Muscle layer of duodenum (tissue), 2 donors: Measurements from ENCODE around the gene NAB2.

Experiments
- H3K27ac ChIP-seq: one replicate; pipeline ENCODE4 v1.7.0; 2013; ENCODE audit warnings: mild to moderate bottlenecking, low read length
- H3K27me3 ChIP-seq: one replicate; pipeline ENCODE4 v1.7.0; 2013; ENCODE audit warnings: low read depth, mild to moderate bottlenecking, control low read depth, low read length
- H3K36me3 ChIP-seq, 2 donors: one replicate each; pipeline ENCODE4 v1.7.0; 2013; ENCODE audit warnings: low read length in 2 of 2, control low read depth in 1 of 2, mild to moderate bottlenecking in 1 of 2; ENCODE audit not compliant: insufficient read depth in 2 of 2, control insufficient read depth in 1 of 2
- H3K4me1 ChIP-seq, 2 donors: one replicate each; pipeline ENCODE4 v1.7.0; 2013; ENCODE audit warnings: low read length in 2 of 2, mild to moderate bottlenecking in 2 of 2, control low read depth in 1 of 2, moderate library complexity in 1 of 2; ENCODE audit not compliant: insufficient read depth in 2 of 2, control insufficient read depth in 1 of 2
- H3K4me3 ChIP-seq, 2 donors: one replicate each; pipeline ENCODE4 v1.7.0; 2013; ENCODE audit warnings: low read length in 2 of 2, low read depth in 1 of 2, mild to moderate bottlenecking in 1 of 2
- H3K9me3 ChIP-seq, 2 donors: one replicate each; pipeline ENCODE4 v1.7.0; 2013; ENCODE audit warnings: low read length in 2 of 2, control low read depth in 1 of 2, mild to moderate bottlenecking in 1 of 2; ENCODE audit not compliant: control insufficient read depth in 1 of 2
- donor health status: healthy.

Gene NAB2

DNA sequence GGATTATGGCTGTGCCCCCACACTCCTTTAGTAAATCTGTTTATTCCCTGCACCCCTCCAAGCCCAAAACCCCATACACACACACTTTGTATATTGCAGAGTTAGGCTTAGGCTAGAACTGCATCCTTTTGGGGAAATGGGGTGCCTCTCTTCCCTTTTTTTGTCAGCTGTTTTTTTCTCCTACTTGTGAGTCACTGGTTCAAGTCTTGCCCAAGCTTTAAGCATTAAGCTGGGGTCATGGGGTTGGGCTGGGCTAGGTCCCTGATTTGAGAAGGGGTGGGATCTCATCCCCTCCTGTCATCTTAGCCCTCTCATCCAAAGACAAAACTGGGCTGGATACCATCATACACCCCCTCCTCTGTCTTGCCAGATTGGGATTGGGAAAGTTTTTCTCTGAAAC, 41.0 kb downstream of the NAB2 start:
- Histone ChIP-seq H3K9me3 (no peaks in the 10 kb centered on the region), H3K4me1 (peaks cover 32 to 54% of the 10 kb centered on the region in 2 donors), H3K4me3 (peak overlapping the region; percentile 70 to 87), H3K27me3 (no peaks in the 10 kb centered on the region), H3K27ac (peak overlapping the region; percentile 71), H3K36me3 (peaks cover 0 to 9% of the 10 kb centered on the region in 2 donors)

GRCh38 chr12:57130941-57131340, 42.0 kb downstream of the NAB2 start:
- H3K27me3 ChIP-seq, result no peaks in the 10 kb centered on the region
- H3K27ac ChIP-seq, result peak overlapping the region; percentile 71
- H3K36me3 ChIP-seq, result peaks cover 0 to 9% of the 10 kb centered on the region in 2 donors
- H3K9me3 ChIP-seq, result no peaks in the 10 kb centered on the region
- peaks cover 36 to 63% of the 10 kb centered on the region in 2 donors for H3K4me1 ChIP-seq
- peak overlapping the region; percentile 70 to 87 for H3K4me3 ChIP-seq

- peaks cover 0 to 9% of the 10 kb centered on the region in 2 donors for H3K36me3 ChIP-seq
- H3K27me3 ChIP-seq, result no peaks in the 10 kb centered on the region
- H3K4me1 ChIP-seq, result peaks cover 31 to 69% of the 10 kb centered on the region in 2 donors
- H3K4me3 ChIP-seq, result peak overlapping the region; percentile 70 to 87
- H3K9me3 ChIP-seq, result no peaks in the 10 kb centered on the region
- peak overlapping the region; percentile 71 for H3K27ac ChIP-seq
Measured at GRCh38 chr12:57131896-57132744, 43.2 kb downstream of the NAB2 start.

DNA sequence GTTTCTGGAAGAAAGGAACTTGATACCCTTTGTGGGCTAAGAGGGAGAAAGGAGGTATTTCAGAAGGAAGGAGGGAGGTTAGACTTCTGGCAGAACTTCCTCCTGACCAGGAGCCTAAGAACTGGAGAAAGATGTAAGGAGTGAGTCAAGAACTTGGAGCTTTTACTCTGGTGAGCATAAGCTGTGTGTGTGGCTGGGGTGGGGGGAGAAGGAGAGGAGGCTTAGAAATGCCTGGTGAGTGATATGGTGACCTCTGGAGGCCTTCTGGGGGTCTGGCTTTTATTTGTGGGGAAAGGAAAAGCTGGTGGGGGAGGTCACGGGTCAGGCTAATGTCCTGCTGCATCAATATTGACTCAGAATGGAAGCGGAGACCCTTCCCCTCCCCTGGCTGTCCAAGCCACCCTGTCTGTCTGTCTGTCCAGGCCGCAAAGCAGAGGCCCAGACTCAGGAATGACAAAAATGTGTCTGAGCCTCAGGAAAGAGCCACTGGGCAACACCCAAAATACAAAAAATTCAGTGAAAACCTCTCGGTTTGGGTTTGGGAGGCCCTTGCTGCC, 44.2 kb downstream of the NAB2 start:
- Histone ChIP-seq H3K9me3 (no peaks in the 10 kb centered on the region), H3K36me3 (peaks cover 0 to 6% of the 10 kb centered on the region in 2 donors), H3K4me3 (peak overlapping the region; percentile 12 to 87), H3K27me3 (no peaks in the 10 kb centered on the region), H3K27ac (peak overlapping the region; percentile 71), H3K4me1 (peaks cover 31 to 72% of the 10 kb centered on the region in 2 donors)

DNA sequence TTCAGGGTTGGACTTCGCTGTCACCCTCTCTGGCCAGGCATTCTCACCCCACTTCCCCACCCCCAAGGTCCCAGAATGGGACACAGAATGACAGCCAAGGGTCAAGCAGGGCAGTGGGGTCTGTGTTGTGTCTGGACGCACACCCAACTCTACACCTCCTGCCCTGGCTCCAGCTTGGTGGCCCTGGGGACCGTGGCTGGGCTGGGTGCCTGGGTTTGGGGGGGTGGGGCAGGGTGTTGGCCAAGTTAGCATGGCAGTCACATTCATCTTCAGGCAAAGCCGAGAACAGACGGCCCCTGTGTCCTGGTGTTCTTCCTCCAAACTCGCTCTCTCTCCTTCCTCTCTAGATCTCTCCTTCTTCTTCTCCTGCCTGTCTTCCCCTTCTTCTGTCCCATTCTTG, 45.0 kb downstream of the NAB2 start:
- H3K27me3 ChIP-seq, result no peaks in the 10 kb centered on the region
- no peaks in the 10 kb centered on the region for H3K9me3 ChIP-seq
- H3K4me1 ChIP-seq, result peaks cover 38 to 74% of the 10 kb centered on the region in 2 donors
- H3K36me3 ChIP-seq, result peaks cover 0 to 10% of the 10 kb centered on the region in 2 donors
- peak overlapping the region; percentile 69 for H3K27ac ChIP-seq
- no peak overlapping the region for H3K4me3 ChIP-seq

GRCh38 chr12:57134949-57135348, 46.0 kb downstream of the NAB2 start:
- peak overlapping the region; percentile 67 for H3K27ac ChIP-seq
- H3K4me3 ChIP-seq, result peak overlapping the region in 1 of 2 donors; percentile 21
- H3K27me3 ChIP-seq, result no peaks in the 10 kb centered on the region
- H3K36me3 ChIP-seq, result peaks cover 9 to 20% of the 10 kb centered on the region in 2 donors
- H3K9me3 ChIP-seq, result no peaks in the 10 kb centered on the region
- peaks cover 38 to 66% of the 10 kb centered on the region in 2 donors for H3K4me1 ChIP-seq

DNA sequence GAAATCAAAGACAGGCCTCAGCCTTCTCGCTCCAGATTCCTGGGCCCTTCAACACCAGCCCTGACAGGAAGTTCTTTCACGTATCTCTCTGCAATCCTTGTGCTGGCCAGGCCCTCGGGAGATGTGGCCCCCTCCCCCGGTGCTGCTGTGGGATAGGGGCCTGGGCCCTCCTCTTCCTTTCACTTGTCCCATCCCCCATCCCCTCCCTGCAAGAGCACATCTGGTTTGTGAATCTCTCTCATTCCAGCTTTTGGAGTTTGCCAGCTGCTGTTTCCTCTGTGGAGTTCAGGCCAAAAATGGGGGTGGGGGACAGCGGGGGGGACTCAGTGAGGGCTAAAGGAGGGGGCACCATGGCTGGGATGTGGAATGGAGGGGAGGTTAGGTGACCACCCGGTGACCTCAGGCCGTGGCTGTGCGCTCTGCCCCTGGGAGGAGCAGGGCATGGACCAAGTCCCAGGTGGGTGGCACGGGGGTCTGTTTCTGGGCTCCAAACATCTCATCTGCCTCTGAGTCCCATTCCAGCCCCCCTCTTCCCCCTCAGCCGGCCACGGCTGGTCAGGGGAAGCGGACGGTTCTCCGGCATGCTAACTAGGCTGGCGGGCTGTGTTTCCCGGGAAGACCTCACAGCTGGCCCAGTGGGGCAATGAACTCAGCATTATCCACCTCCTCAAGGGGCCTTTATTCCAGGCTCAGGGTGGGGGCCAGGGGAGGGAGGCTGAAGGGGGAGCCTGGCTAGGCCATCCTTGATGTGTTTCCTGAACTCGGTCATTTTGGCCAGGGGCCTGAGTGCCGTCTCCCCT, 46.8 kb downstream of the NAB2 start:
- Histone ChIP-seq H3K4me3 (peak overlapping the region; percentile 21 to 36), H3K27ac (peak overlapping the region; percentile 67), H3K9me3 (no peaks in the 10 kb centered on the region)

GRCh38 chr12:57138526-57139272, 49.8 kb downstream of the NAB2 start:
- Histone ChIP-seq H3K36me3 (peaks cover 28 to 48% of the 10 kb centered on the region in 2 donors), H3K4me3 (no peak overlapping the region), H3K9me3 (no peaks in the 10 kb centered on the region), H3K4me1 (peaks cover 12 to 42% of the 10 kb centered on the region in 2 donors), H3K27ac (peak overlapping the region; percentile 63), H3K27me3 (no peaks in the 10 kb centered on the region)

More for the DNA sequence above, 46.8 kb downstream of the NAB2 start:
- peaks cover 9 to 26% of the 10 kb centered on the region in 2 donors for H3K36me3 ChIP-seq
- H3K27me3 ChIP-seq, result no peaks in the 10 kb centered on the region
- H3K4me1 ChIP-seq, result peaks cover 33 to 58% of the 10 kb centered on the region in 2 donors

DNA sequence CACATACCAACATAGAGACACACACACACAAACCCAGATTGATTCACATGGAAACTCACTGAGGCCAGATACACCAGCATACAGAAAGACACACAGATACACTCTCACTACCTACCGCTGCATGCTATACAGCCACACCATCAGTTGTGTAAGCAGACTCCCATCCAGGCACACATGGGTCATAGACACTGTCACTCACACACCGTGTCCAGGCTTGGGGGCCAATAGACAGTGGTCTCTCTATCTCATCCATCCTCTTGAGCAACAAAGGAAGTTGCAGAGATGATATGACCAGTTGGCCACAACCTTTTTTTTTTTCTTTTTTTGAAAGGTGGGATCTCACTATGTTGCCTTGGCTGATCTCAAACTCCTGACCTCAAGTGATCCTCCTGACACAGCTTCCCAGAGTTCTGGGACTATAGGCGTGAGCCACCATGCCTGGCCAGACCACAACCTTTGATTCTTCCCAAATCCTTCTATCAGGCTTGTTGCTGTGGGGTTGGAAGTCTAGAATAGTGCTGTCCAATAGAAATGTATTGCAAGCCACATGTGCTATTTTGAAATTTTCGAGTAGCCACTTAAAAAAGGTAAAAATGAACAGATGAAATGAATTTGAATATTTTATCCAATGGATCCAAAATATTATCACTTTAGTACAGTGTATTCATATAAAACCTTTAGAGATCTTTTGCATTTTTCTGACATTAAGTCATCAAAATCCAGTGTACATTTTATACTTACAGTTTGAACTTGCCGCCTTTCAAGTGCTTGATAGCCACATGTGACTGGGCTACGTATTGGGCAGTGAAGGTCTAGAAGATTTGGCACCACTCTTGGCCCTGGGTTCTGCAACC, 51.1 kb downstream of the NAB2 start:
- Histone ChIP-seq H3K9me3 (no peaks in the 10 kb centered on the region), H3K27ac (no peak overlapping the region), H3K4me1 (peaks cover 10 to 38% of the 10 kb centered on the region in 2 donors), H3K4me3 (no peak overlapping the region), H3K36me3 (peaks cover 32 to 57% of the 10 kb centered on the region in 2 donors), H3K27me3 (no peaks in the 10 kb centered on the region)

- no peaks in the 10 kb centered on the region for H3K27me3 ChIP-seq
- peaks cover 8 to 35% of the 10 kb centered on the region in 2 donors for H3K4me1 ChIP-seq
- peak overlapping the region; percentile 5 for H3K27ac ChIP-seq
- H3K36me3 ChIP-seq, result peaks cover 44 to 69% of the 10 kb centered on the region in 2 donors
- H3K9me3 ChIP-seq, result no peaks in the 10 kb centered on the region
- no peak overlapping the region for H3K4me3 ChIP-seq
Measured at GRCh38 chr12:57141249-57141648, 52.3 kb downstream of the NAB2 start.
